GM20431 (cell line): ENCODE data around the gene SLC35F1.
"Not testable (repeated sequence)": the region's sequence is repeated elsewhere in the genome, so short reads cannot be mapped to it uniquely, and the experiment has no call there.

Source experiments
- in situ Hi-C: fragments of 300-500 bp; cut with MseI, MboI; formaldehyde crosslinking; loops from one replicate; pipeline ENCODE4 v1.15.0; 2020; ENCODE audit warnings: low sequenced_read_pairs; ENCODE audit not compliant: unreplicated experiment

SLC35F1 gene

GRCh38 chr6:117976030-117976651, 69.1 kb downstream of the SLC35F1 start:
- in situ Hi-C loops: no loop called here

GRCh38 chr6:117985916-117986315, 78.9 kb downstream of the SLC35F1 start:
- in situ Hi-C loops: no loop called here

DNA sequence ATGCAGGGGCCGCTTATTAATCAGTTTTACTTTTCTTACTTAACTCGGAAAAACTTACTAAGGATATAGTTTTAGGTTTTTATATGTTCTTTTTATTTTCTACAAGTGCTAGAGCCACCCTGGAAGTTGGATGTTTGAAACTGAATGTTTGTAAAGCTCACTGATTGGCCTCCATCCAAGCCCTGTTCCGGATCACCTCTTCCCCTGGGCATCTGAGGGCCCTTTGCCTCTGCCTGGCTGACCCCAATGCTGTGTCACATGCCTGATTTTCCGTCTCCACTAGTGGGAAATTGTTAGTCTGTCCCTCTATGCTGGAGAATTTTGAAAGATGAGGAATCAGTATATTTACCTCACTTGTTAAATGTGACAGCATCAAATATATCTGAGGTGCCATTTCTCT, 79.3 kb downstream of the SLC35F1 start:
- in situ Hi-C loops: no loop called here

DNA sequence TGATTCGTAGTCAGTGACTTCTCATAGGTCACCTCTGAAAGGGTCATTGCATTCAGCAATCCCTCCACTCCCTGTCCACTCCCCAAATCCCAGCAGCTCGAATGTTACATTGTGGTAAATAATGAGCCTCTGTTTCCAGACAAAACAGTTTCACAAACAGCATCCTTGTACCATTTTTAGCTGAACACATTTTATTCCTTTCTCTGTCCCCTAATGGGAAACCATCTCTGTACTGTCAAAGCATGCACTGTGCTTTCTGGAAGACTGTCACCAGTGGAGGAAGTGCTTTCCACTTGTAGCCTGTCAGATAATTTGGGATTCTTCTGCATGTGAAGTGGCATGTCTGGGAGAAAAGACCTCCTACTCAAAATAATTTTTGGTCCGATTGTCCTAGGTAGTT, 82.0 kb downstream of the SLC35F1 start:
- in situ Hi-C loops: no loop called here

GRCh38 chr6:117990151-117990550, 83.1 kb downstream of the SLC35F1 start:
- in situ Hi-C loops: no loop called here

DNA sequence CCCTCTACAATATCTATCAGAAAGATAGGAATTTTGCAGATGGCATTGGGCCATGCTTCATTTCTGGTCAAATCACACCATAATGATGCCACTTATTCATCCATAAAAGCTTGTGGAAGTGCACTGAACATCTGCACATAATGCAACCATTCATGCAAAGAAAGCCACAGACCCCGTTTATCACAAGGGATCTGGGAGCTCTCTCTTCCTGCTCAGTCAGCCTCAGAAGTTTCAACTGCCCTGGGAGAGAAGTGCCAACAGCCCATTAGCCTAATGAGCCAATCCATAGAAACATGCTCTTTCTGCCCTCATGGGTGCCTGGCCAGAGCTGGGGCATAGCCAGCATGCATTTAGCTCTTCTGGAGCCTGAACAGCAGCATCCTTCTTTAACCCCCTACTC, 85.8 kb downstream of the SLC35F1 start:
- in situ Hi-C loops: no loop called here

GRCh38 chr6:118012944-118013343, 105.9 kb downstream of the SLC35F1 start:
- in situ Hi-C loops: no loop called here

DNA sequence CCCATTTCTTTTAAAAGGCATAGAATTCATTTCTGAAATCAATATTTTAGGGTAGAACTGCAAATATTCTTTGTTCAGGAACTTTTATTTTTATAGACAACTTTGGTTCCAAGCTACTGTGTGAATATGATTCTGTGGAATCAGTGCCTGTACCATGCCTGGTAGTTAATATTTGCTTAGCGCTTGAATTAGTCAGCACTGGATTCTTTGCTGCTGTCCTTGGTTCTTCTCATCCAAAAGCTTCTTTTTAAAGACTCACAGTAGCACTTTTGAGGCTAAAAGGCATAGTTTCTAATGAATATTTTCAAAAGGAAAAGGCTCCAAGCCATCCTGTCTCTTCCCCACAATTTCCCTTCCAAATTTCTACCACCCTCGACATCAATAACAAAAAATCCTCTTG, 109.5 kb downstream of the SLC35F1 start:
- in situ Hi-C loops: no loop called here

DNA sequence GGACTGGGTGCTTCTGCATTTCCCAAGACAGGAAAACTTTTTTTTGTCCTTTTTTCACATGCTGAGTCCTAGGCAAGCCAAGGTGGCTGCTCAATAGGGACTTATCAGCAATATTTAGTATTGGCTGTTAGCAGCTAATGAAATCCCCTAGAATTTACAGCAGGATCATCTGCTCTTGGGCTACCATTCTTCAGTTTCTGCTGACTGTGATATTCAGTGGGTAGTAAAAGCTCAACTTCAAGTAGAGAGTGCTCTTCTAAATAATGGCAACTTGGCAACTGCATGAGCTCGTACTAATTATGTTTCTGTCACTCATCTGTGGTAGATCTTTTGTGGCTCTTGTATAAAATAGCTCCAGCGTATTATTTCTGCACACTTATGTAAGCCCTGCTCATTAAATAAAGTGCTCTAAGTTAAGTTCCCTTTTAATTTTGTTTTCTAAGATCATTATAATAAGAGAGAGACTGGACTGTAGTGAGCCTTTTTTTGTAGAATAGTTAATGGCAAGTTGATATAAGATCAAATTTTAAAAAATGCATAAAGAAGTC, 110.3 kb downstream of the SLC35F1 start:
- in situ Hi-C loops: no loop called here

DNA sequence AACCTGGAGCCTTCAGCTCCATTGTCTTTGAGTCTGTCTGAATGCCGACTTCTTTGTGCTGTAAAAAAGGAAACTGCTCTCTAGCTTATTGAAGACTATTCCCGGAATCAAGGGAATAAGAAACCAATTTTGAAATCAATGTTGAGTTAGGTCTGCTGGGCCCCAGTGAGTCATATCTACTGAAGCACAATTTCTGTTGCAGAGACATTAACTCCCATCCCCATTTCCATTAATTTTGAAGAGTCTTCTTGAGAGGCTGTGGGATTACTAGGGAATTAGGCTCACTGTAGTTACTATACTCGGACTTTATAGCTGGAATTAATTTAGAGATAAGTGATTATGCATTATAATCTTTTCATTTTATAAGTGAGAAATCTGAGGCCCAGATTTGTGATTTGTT, 116.7 kb downstream of the SLC35F1 start:
- in situ Hi-C loops: no loop called here

DNA sequence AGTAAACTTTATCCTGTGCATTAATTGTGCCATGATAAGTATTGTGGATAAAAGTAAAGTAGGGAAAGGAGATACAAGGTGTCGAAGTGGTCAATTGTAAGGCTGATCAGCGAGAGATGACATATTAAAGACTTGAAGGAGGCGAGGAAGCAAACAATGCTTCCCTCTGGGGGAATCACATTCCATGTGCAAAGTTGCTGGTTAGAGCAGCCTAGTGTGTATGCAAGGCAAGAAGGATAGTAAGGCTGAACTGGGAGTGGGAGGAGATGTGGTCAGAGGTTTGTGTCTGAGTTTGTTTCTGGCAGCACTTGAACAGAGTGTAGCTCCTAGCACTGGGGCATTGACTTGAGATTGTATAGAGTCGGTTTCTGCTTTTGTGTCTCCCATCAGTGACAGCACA, 122.9 kb downstream of the SLC35F1 start:
- in situ Hi-C loops: no loop called here

- in situ Hi-C loops: not testable (repeated sequence)
Observed at GRCh38 chr6:118037479-118037878, 130.4 kb downstream of the SLC35F1 start.

DNA sequence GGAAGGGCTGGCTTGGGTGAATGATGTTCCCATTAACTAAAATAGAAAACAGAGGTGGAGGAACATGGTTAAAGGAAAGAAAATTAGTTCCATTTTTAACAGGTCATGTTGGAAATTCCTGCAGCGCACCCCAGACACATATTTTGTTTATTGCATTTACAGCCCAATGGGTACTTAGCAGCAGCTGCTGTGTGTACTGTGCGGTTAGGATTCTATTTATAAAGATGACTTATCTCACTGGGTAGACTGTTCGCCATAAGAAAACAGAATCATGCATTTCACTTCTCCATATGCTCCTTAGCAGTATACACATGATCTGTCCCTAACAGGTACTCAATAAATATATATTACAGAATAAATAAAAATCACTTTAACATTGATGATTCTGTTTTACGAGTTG, 135.8 kb downstream of the SLC35F1 start:
- in situ Hi-C loops: no loop called here

DNA sequence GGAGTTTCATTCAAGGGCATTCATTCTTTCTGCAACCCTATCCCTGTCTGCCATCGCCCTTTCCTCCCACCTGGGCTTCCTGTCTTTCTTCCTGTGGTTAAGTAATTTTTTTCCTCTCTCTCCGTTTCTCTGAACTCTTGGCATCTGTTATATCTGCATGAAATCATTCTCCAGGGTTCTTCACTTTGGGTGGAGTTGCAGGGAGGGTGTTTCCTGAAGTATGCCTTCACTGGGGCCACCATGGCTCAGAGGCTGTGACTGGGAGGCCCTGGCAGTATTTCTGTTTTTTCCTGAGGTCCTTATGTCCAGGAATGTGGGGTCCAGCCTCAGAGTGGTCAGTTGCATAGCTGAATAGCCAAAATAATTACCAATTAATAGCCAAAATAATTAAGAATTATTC, 137.2 kb downstream of the SLC35F1 start:
- in situ Hi-C loops: no loop called here

GRCh38 chr6:118054082-118054481, 147.0 kb downstream of the SLC35F1 start:
- in situ Hi-C loops: no loop called here

DNA sequence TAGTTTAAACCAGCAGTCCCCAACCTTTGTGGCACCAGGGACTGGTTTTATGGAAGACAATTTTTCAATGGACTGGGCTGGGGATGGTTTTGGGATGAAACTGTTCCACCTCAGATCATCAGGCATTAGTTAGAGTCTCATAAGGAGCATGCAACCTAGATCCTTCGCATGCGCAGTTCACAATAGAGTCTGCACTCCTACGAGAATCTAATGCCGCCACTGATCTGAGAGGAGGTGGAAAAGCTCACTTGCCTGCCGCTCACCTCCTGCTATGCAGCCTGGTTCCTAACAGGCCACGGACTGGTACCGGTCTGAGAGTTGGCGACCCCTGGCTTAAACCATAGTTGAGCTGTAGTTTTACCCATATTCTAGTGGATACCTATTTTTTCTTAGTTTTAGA, 154.6 kb downstream of the SLC35F1 start:
- in situ Hi-C loops: no loop called here

DNA sequence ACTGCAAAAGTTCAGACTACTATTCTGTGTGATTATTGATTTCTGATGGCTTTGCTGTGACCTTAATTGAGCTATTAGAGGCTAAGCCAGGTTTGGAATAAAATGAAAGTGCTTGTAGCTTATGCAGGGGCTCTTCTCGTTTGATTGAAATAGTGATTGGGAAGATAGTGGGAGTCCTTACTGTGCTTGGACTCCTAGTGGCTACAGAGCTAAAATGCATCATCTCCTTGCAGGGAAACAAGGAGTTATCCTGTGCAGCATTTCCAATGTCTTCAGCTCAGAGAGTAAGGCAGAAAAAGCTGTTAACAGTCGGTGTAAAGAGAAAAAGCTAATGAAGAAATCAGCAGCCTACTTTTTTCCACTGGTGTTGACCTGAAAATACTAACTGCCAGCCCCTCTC, 173.5 kb downstream of the SLC35F1 start:
- in situ Hi-C loops: no loop called here

GRCh38 chr6:118083711-118084110, 176.6 kb downstream of the SLC35F1 start:
- in situ Hi-C loops: no loop called here

DNA sequence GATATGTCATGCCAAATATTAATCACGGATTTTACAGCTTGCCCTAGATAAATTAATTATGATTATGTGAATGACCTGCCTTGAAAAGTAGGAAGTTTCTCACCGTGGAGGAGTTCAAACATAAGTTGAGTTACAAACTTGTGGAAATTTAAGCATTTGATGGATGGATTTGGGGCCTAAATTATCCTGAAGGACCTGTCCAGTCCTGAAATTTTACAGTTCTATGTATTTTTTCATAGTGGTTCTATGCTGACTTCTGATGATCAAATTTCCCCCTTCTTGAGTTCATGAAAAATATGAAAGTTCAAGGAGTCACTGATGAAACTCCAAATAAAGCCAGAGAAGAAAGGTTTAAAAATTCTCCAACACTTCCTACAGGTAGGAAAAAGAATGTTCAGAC, 178.6 kb downstream of the SLC35F1 start:
- in situ Hi-C loops: no loop called here

GRCh38 chr6:118086159-118086558, 179.1 kb downstream of the SLC35F1 start:
- in situ Hi-C loops: no loop called here

- in situ Hi-C loops: no loop called here
Observed at GRCh38 chr6:118092086-118092485, 185.0 kb downstream of the SLC35F1 start.

- in situ Hi-C loops: no loop called here
Observed at GRCh38 chr6:118097576-118097975, 190.5 kb downstream of the SLC35F1 start.
